Lung (tissue), 12 donors: Measurements from ENCODE around the gene KCNH5. TPM values are rescaled to one million over a fixed set of nuclear protein-coding genes. Genes with fewer than 3 reads are reported as not detected.

Experiments
- ATAC-seq: fragments of 200-7000 bp; cut with Tn5 transposase; one replicate; pipeline ENCODE4 v1.9.1; 2020; ENCODE audit warnings: moderate number of reproducible peaks; ENCODE audit not compliant: insufficient read depth, low FRiP score
- DNase-seq, 3 donors: peaks; one replicate each; pipeline ENCODE4 v3.0.0-alpha.2; 2013 to 2017
- H3K27ac ChIP-seq, 2 donors: one replicate each; pipeline ENCODE4 v1.5.1; 2013; ENCODE audit warnings: mild to moderate bottlenecking in 2 of 2, moderate library complexity in 2 of 2, control low read depth in 1 of 2, inconsistent platforms in 1 of 2, low read depth in 1 of 2, low read length in 1 of 2
- H3K27me3 ChIP-seq, 3 donors: one replicate each; pipeline ENCODE4 v1.5.1; 2013; ENCODE audit warnings: low read length in 2 of 3; ENCODE audit not compliant: control insufficient read depth in 3 of 3, insufficient read depth in 3 of 3
- H3K36me3 ChIP-seq, 4 donors: one replicate each; pipeline ENCODE4 v1.5.1; 2013; ENCODE audit warnings: low read length in 4 of 4, mild to moderate bottlenecking in 1 of 4, moderate library complexity in 1 of 4; ENCODE audit not compliant: control insufficient read depth in 4 of 4, insufficient read depth in 4 of 4
- H3K4me1 ChIP-seq, 5 donors: one replicate each; pipeline ENCODE4 v1.5.1; 2013; ENCODE audit warnings: low read length in 5 of 5, mild to moderate bottlenecking in 2 of 5, moderate library complexity in 1 of 5; ENCODE audit not compliant: control insufficient read depth in 5 of 5, insufficient read depth in 5 of 5
- H3K4me3 ChIP-seq: one replicate; pipeline ENCODE4 v1.5.1; 2013; ENCODE audit warnings: mild to moderate bottlenecking, control low read depth, moderate library complexity
- H3K9ac ChIP-seq, 2 donors: one replicate each; pipeline ENCODE4 v1.5.1; 2013; ENCODE audit warnings: low read length in 2 of 2, control low read depth in 1 of 2; ENCODE audit not compliant: insufficient read depth in 1 of 2
- H3K9me3 ChIP-seq, 4 donors: one replicate each; pipeline ENCODE4 v1.5.1; 2013; ENCODE audit warnings: low read length in 3 of 4, mild to moderate bottlenecking in 1 of 4, moderate library complexity in 1 of 4; ENCODE audit not compliant: control insufficient read depth in 4 of 4, insufficient read depth in 3 of 4
- CTCF ChIP-seq: IDR thresholded peaks from 2 replicates; pipeline ENCODE4 v1.5.1; 2012; ENCODE audit warnings: mild to moderate bottlenecking; ENCODE audit errors: control extremely low read depth, extremely low read depth
- WGBS, 2 donors: extraction: QIAGEN DNeasy Blood & Tissue Kit; methylation state at CpG; one replicate each; pipeline ENCODE4 v1.1.7; 2013; 5-methylcytosine and 5-hydroxymethylcytosine counted together
- polyA plus RNA-seq, 2 donors: library from polyadenylated mRNA; stranded (reverse); fragments of 200-250 nt; gene quantifications; one replicate each; pipeline ENCODE4 v1.2.1, GENCODE V29; 2013
- total RNA-seq, 2 donors: library from RNA; depleted of rRNA in 1 of 2; stranded (reverse); fragments of >200 nt in 1 of 2; gene quantifications; one replicate each; pipeline ENCODE4 v1.2.1, GENCODE V29; 2014 to 2021
- donor health status: control.
- donor health status: control.
- donor health status: Bipolar disorder and iron deficiency.
- donor health status: healthy.
- donor health status: DM: yes; HTN: yes; CAD: no.

Gene KCNH5
- total and polyA plus RNA-seq, 4 donors, result 0.03 to 0.40 (median 0.08) TPM; not detected in 1

DNA sequence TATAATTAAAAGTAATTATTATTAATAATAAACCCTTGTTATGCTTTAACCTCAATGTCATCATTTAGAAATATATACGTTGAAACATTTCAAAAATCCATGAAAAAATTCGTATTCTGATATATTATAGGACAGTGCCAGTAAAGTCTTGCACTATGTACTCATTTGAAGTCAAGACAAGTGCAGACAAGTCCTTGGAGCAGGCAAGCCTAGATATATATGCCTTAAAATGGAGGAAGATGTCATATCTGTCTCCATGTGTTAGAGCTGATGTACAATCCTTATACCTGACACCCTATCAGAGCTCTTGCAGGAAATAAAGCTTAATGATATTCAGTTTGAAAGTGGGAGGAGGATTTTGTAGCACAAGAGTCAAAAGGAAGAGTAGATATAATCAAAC lies 310.4 kb downstream of the KCNH5 start:
- no peak for TF ChIP-seq CTCF
- no peak for ATAC-seq
- Histone ChIP-seq H3K36me3 (no peaks in the 10 kb centered on the region), H3K4me1 (no peaks in the 10 kb centered on the region), H3K9ac (no peak overlapping the region), H3K4me3 (no peak overlapping the region), H3K27ac (no peak overlapping the region), H3K27me3 (no peaks in the 10 kb centered on the region), H3K9me3 (peaks cover 0 to 2% (median 1%) of the 10 kb centered on the region in 4 donors)
- DNase-seq, result no peak
- 78 to 82% methylated on average over 2 of the region's 2 CpGs for WGBS, 2 donors

DNA sequence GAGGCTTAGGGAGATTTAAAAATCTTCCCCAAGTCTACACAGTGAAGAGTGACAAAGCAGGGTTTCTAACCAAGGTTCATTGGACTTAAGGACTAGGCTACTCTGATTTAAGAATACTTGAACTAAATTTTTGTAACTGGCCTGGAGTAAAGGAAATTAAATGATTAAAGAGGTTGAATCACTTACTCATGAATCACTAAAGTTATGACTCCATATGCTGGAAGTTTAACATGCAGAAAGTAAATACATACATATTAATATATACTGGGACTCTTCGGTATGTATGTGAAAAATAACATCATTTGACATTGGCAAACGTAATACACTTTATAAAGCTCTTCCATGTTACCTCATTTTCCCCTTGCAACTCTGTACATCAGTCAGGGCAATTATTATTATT lies 322.9 kb downstream of the KCNH5 start:
- Histone ChIP-seq H3K36me3 (no peaks in the 10 kb centered on the region), H3K9ac (no peak overlapping the region), H3K4me1 (no peaks in the 10 kb centered on the region), H3K27ac (no peak overlapping the region), H3K4me3 (no peak overlapping the region), H3K27me3 (no peaks in the 10 kb centered on the region), H3K9me3 (no peaks in the 10 kb centered on the region)
- DNase-seq (no peak), ATAC-seq (no peak)
- WGBS, 2 donors, result 84 to 86% methylated on average over 2 of the region's 2 CpGs
- TF ChIP-seq CTCF, result no peak

- DNase-seq (no peak), ATAC-seq (no peak)
- Histone ChIP-seq H3K36me3 (no peaks in the 10 kb centered on the region), H3K27me3 (no peaks in the 10 kb centered on the region), H3K4me1 (no peaks in the 10 kb centered on the region), H3K9me3 (no peaks in the 10 kb centered on the region), H3K9ac (no peak overlapping the region), H3K4me3 (no peak overlapping the region), H3K27ac (no peak overlapping the region)
- no peak for TF ChIP-seq CTCF
- WGBS, 2 donors, result 97 to 100% methylated on average over 1 of the region's 1 CpG
These were observed 326.6 kb downstream of the KCNH5 start for GRCh38 chr14:62718629-62719028.

DNA sequence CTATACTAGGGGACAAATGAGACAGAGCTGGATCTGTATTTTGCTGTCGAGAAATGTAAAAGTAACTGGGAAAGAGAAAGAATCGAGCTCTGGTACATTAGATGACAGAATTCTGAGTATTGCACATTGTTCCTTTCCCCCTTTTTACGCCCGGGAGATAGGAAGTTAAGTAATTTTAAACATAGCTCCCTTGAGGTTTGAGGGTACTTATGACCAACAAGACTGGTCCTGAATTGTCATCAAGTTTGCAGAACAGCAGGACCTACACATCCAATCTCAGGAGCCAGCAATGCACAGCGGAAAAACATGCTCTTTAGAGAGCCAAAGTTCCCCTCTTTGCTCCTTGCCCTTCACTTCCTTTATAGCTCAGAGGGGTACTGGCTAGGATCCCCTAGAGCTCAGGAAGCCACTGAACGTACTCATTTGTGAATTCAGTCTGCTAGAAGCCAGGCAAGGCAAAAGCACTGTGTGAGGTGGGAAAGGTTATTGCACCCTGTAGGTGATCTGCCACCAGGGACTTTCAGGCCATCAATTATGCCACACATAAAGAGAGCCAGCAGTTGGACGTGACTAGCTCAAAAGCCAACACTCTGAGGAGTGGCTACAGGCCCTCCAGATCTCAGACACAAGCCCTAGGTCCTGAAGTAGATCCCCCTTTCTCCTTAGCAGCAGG lies 333.8 kb downstream of the KCNH5 start:
- no peak for TF ChIP-seq CTCF
- Histone ChIP-seq H3K27me3 (no peaks in the 10 kb centered on the region), H3K9me3 (no peaks in the 10 kb centered on the region), H3K27ac (no peak overlapping the region), H3K36me3 (no peaks in the 10 kb centered on the region), H3K4me1 (no peaks in the 10 kb centered on the region), H3K9ac (no peak overlapping the region), H3K4me3 (no peak overlapping the region)
- ATAC-seq (no peak), DNase-seq (no peak)
- WGBS, 2 donors, result 40% methylated on average over 7 of the region's 7 CpGs
